HEK293T (cell line): ENCODE results near the gene DGAT2.

Experiments used
- ELF4 ChIP-seq: fragments of 450-650 bp; IDR thresholded peaks from 2 replicates; pipeline ENCODE4 v1.6.1; 2017; ENCODE audit warnings: antibody characterized with exemption
- L3MBTL2 ChIP-seq: fragments of 450-650 bp; conservative IDR thresholded peaks from 2 replicates; pipeline ENCODE4 v1.6.1; 2016; ENCODE audit warnings: mild to moderate bottlenecking
- SP1 ChIP-seq: fragments of 450-650 bp; IDR thresholded peaks from 2 replicates; pipeline ENCODE4 v1.6.1; 2017
- ZNF384 ChIP-seq: fragments of 450-650 bp; IDR thresholded peaks from 2 replicates; pipeline ENCODE4 v1.6.1; 2016

DNA sequence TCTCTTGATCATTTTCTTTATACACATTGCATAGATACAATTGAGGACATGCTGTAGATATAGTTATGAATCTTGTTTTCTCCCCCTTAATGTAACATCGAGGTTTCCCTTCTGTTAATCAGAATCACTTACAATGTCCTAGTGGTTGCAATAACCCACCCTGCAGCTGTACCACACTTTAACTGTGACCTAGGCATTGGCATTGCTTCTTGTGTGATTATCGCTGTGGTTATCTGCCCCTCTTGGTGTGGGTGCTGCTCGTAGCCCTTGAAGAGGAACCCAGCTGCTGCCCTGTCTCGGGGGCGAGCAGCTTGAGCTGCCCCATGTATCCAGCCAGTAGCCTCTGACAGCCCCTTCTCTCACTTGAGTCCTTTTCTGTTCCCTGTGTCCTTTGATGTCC is 1.5 kb downstream of the DGAT2 start:
- TF ChIP-seq ELF4 (no peak), SP1 (no peak), L3MBTL2 (no peak), ZNF384 (no peak)
